ENCODE measurements around the gene HARBI1.

The HARBI1 gene

DNA sequence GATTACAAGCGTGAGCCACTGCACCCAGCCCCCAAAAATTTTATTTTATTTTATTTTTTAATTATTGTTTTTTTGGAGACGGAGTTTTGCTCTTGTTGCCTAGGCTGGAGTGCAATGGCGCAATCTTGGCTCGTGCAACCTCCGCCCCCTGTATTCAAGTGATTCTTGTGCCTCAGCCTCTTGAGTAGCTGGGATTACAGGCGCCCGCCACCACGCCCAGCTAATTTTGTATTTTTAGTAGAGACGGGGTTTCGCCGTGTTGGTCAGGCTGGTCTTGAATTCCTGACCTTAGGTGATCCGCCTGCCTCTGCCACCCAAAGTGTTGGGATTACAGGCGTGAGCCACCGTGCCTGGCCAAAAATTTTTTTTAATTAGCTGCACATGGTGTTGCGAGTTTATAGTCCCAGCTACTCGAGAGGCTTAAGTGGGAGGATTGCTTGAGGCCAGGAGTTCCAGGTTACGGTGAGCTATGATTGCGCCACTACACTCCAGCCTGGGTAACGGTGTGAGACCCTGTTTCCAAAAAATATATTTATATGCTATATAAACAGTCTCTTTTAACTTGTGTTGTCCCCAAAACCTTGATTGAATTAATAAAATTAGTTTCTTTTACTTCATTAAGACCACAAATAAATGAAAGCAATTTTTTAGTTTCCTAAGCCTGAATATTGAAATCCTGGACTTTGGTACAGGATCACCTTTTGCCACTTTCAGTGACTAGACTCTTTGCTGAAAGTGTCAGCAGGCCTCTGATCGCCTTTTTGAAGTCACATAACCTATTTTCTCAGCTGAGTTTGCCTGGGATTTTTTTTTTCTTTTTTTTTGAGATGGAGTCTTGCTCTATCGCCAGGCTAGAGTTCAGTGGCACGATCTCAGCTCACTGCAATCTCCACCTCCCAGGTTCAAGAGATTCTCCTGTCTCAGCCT is 16.5 kb upstream of the HARBI1 start:
- DNase-seq (ENCODE audit: low read depth): no peak

DNA sequence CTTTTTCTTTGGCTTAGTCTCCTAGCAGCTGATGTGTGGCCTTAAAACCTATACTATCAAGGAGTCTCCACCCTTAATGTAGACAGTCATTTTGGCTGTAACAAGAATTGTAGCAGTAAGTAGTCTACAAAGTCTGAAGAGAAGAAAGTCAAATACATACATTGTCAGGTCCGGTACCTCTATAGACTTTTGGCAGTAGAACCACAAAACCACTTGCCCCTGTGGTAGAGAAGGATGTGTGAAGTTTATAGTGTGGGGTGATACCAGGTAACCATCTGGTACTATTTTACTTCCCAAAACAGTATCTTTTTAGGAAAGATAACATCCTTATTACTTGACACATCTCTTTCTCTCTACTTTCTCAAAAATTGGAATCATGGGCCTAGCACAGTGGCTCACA is 15.5 kb upstream of the HARBI1 start:
- DNase-seq (ENCODE audit: low read depth): no peak

DNA sequence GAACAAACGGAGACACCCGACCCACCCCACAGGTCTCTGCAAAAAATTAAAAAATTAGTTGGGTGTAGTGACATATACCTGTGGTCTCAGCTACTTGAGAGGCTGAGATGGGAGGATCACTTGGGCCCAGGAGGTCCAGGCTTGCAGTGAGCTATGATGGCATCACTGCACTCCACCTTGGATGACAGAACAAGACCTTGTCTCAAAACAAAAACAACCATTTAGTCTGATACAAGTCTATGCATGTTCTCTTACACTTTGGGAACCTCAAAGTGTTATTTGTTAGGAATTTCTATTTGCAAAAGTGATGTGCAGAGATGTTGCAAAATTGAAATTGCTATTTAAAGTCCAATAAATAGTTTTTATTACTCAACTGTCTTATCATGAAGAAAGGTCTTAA is 14.6 kb upstream of the HARBI1 start:
- no peak for DNase-seq (ENCODE audit: low read depth)

- no peak for DNase-seq (ENCODE audit: low read depth)
Measured at GRCh38 chr11:46630237-46630636, 13.2 kb upstream of the HARBI1 start.

DNA sequence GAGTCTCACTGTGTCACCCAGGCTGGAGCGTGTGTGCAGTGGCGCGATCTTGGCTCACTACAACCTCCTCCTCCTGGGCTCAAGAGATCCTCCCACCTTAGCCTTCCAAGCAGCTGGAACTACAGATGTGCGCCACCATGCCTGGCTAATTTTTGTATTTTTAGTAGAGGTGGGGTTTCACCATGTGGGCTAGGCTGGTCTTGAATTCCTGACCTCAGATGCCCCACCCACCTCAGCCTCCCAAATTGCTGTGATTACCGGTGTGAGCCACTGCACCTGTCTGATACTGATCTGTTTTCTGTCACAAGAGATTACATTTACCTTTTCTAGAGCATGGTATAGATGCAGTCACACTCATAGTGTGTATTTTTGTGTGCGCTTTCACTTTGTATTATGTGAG is 11.9 kb upstream of the HARBI1 start:
- DNase-seq (ENCODE audit: low read depth): no peak

DNA sequence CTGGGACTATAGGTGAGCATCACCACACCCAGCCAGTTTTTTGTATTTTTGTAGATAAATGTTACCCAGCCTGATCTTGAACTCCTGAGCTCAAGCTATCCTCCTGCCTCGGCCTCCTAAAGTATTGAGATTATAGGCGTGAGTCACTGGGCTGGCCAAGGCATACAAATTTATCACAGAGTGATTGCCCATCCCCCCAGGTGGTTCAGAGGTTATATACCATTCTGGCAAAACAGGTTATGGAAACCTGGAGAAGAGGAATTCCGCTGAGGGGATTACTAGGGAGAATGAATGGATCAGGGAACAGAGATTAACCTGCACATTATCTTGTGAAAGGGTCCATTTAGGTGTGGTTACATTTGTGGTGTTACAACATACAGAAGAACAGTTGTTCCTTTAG is 8.4 kb upstream of the HARBI1 start:
- DNase-seq (ENCODE audit: low read depth): no peak

DNA sequence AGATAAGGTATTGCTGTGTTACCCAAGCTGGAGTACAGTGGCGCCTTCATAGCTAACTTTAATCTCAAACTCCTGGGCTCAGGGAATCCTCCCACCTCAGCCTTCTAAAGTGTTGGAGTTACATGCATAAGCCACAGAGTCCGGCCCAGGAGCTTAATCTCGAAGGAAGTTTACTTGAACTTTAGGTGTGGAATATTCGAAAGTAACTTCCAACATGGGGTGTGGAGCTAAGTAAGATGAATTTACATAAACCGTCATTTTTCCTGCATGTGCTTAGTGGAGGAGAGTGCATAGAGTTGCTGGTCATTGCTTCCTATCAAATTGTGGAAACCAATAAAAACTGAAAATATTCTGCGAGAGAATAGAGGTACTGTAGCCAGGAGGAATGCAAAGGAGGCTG is 1.8 kb upstream of the HARBI1 start:
- DNase-seq (ENCODE audit: low read depth): no peak

GRCh38 chr11:46617972-46618314 is 916 bp upstream of the HARBI1 start:
- DNase-seq (ENCODE audit: low read depth): no peak

GRCh38 chr11:46616551-46617133 is 385 bp downstream of the HARBI1 start:
- no peak for DNase-seq (ENCODE audit: low read depth)

DNA sequence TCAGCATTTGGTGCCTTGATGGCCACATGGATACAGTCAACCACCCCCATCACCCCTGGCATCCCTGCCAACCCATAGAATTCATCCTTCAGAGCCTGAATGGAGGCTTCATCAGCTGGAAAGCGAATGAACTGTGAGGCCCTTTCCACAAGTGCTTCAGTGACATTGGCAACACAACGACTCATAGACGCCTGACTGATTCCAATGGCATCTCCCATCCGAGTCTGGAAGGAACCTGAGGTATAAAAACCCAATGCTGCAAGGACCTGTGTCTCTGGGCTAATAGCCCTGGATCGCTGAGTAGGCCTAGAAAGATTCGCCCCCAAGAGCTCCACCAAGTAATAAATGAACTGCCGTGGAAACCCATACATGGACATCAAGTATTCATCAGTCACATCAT is 1.3 kb downstream of the HARBI1 start:
- DNase-seq (ENCODE audit: low read depth): no peak

DNA sequence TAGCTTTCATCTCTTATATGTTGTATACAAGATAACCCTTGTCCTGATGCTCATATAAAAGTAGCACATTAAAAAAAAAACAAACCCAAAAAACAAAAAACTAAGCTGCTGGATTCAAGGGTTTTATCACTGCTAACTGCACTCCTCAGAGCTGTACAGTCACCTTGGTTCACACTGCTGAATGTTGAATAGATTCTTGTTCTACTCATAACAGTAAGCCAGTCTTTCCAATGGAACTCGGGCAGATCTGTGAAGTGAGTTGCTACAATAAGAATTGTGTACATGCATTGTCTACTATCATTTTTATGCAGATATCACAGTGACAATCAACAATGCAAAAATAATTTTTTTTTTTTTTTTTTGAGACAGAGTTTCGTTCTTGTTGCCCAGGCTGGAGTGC is 4.7 kb downstream of the HARBI1 start:
- DNase-seq (ENCODE audit: low read depth): no peak

DNA sequence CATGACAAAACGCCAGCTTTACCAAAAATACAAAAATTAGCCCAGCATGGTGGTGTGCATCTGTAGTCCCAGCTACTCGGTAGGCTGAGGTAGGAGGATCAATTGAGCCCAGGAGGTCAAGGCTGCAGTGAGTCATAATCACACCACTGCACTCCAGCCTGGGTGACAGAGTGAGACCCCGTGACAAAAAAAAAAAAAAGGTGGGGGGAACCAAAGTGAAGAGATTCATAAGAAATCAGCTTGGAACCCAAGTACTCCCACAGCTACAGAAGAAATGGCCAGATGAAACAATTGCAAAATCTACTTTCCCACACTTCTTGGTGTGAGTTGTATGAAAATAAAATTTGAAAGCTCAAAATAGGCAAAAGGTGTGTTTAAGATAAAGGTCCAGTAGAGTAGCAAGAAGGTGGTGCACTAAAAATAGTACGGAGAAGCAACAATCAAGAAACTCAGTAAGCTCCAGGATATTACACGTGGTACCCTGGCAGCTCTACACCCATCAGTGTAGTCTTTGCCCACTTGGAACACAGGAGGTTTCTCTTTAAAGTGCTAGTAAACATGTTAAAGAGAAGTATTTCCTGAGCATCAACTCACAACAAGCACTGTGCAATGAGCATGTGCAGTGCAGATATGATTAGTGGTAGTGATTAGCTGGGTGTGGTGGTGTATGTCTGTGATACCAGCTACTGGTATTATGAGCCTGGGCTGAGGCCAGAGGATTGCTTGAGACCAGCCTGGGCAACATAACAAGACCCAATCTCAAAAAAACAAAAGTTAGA is 5.3 kb downstream of the HARBI1 start:
- DNase-seq (ENCODE audit: low read depth): no peak

DNA sequence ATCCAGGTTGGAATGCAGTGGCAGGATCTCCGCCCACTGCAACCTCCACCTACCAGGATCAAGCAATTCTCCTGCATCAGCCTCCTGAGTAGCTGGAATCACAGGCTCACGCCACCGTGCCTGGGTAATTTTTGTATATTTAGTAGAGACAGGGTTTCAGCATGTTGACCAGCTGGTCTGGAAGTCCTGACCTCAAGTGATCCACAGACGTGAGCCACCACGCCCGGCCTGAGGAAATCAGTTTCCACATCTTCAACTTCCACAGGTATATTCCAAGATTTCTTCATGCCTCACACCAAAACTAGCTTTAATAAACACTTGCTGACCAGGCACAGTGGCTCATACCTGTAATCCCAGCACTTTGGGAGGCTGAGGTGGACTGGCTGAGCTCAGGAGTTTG is 7.6 kb downstream of the HARBI1 start:
- DNase-seq (ENCODE audit: low read depth): no peak

DNA sequence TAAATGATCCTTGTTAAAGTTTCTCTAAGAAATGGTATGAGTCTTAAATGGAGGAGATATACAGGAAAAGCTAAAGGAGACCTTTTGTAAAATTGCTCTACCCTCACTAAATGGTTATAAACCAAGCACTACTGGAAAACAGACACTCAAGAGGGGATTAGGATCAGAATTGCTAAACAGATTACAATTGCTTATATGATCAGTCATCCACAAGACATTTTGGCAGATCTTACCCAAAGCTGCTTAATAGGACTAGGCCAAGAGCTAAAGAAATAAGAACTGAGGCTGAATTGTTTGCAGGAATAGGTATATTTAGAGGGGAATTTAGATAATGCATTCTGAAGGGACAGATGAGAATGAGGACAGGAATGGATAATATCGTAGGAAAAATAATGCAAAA is 9.5 kb downstream of the HARBI1 start:
- no peak for DNase-seq (ENCODE audit: low read depth)

DNA sequence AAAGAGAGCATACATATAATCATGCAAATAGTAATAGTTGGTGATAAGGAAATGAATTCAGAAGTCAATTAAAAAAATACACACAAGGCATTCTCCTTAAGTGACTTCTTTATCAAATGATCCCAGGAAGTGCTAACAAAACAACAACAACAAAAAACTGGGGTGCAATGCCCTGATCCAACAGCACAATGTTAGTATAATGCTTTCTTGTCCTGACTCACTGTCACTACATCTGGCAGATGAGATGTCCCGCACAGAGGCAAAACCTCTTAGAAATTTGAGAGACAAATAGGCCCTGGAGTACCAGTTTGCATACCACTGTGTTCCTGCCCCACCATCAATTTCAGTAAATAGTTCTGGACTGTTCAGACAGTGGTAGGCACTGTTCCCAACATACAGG is 12.2 kb downstream of the HARBI1 start:
- DNase-seq (ENCODE audit: low read depth): no peak

- no peak for DNase-seq (ENCODE audit: low read depth)
Measured at GRCh38 chr11:46603704-46604308, 13.2 kb downstream of the HARBI1 start.

- no peak for DNase-seq (ENCODE audit: low read depth)
Measured at GRCh38 chr11:46601129-46601528, 15.9 kb downstream of the HARBI1 start.

- no peak for DNase-seq (ENCODE audit: low read depth)
Measured at GRCh38 chr11:46600194-46600960, 16.6 kb downstream of the HARBI1 start.

DNA sequence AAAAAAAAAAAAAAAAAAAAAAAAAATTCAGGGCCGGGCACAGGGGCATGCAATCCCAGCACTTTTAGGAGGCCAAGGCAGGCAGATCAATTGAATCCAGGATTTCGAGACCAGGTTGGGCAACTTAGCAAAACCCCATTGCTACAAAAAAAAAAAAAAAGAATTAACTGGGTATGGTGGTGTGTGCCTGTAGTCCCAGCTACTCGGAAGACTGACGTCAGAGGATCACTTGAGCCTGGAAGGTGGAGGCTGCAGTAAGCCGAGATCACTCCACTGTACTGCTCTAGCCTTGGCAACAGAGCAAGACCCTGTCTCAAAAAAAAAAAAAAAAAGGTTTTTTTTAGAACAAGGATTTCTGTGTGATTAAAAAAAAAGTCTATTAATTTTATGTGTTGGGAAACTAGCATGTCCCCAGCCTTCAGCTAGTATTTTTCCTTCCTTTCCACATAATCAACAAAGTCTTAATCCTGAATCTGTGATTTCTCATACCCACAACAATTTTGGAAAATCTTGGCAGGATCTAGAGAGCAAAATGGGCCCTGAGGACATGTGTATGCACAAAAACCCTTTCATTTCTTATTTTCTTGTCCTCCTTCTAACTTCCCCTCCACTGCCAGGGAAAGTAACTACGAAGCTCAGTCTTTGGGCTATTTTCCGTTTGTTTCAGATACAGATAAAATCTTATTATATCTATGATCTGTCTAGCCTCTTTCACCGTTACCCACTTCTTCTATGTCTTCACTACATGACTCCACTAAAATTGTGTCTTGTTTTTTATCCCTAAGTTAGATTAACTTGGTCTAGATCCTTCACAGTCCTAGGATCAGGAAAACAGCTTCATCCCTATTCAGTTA is 17.5 kb downstream of the HARBI1 start:
- no peak for DNase-seq (ENCODE audit: low read depth)

DNA sequence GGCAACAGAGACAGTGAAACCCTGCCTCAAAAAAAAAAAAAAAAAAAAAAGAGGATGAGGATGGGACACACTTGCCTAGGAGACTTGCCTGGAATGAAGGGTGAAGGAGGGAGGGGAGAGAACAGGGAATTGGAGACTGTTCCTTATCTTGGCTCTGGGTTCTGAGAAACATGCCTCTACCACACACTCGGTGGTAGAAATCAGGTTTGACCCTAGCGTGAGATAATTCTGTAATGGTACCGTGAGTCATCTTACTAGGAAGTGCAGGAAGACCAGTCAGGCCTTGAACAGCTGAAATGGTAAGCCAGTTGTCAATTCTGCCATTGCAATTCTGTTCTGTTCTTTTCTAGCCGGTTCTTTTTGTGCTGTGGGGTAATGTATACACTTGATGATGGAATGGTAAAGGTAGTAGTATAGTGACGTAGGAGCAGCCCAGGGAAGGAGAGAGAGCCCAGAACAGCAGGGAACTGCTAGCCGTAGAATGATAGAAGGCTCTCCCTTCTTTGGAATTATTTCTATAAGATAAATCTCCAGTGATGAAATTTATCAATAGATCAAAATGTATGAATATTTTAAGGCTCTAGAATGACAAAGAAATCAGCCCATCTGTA is 19.3 kb downstream of the HARBI1 start:
- DNase-seq (ENCODE audit: low read depth): no peak

GRCh38 chr11:46597155-46597554 is 19.9 kb downstream of the HARBI1 start:
- no peak for DNase-seq (ENCODE audit: low read depth)

Data from fibroblast of the conjunctiva (primary cell).